HEK293 (cell line): ENCODE data around the gene CCDC12.

ENCODE experiments used
- CTCF ChIA-PET: fragments of 350-600 bp; formaldehyde crosslinking; extraction: SDS; loops from one replicate; lab custom pipeline; 2021; ENCODE audit warnings: antibody characterized with exemption; lab: Yijun Ruan, JAX
- POLR2A ChIA-PET: fragments of 300-600 bp; formaldehyde crosslinking; extraction: SDS; loops from one replicate; lab custom pipeline; 2020; ENCODE audit warnings: antibody characterized with exemption, inconsistent platforms; lab: Yijun Ruan, JAX
- H3K27ac ChIP-seq: fragments of 200-500 bp; sonication (Bioruptor generic); 2 replicates; pipeline ENCODE4 v1.5.1; 2014; ENCODE audit warnings: low read depth, low read length, control low read depth, inconsistent platforms; ENCODE audit errors: extremely low read depth
- H3K36me3 ChIP-seq, 2 experiments: fragments of 200-500 bp in 1 of 2; sonication (Bioruptor generic) in 1 of 2; 1 replicate in 1 of 2; 2 replicates in 1 of 2; pipeline ENCODE4 v1.5.1; 2014 to 2017; ENCODE audit warnings: inconsistent platforms in 2 of 2, low read length in 2 of 2; ENCODE audit not compliant: control insufficient read depth in 2 of 2, insufficient read depth in 1 of 2
- H3K4me1 ChIP-seq: fragments of 200-500 bp; sonication (Bioruptor generic); 2 replicates; pipeline ENCODE4 v1.5.1; 2014; ENCODE audit warnings: mild to moderate bottlenecking, low read length, inconsistent platforms; ENCODE audit not compliant: control insufficient read depth, insufficient read depth
- H3K4me3 ChIP-seq: 2 replicates; pipeline ENCODE4 v1.5.1; 2011; ENCODE audit warnings: low read depth, mild to moderate bottlenecking, control low read depth, low read length, moderate library complexity
- H3K9me3 ChIP-seq: fragments of 200-500 bp; sonication (Bioruptor generic); 2 replicates; pipeline ENCODE4 v1.5.1; 2014; ENCODE audit warnings: low read depth, low read length, inconsistent platforms; ENCODE audit not compliant: control insufficient read depth, insufficient read depth
- GFI1B ChIP-seq: fragments of 450-650 bp; formaldehyde crosslinking; IDR thresholded peaks from 2 replicates; pipeline ENCODE4 v1.5.1; 2016; ENCODE audit warnings: missing biosample characterization, missing genetic modification characterization
- SCRT2 ChIP-seq: fragments of 450-650 bp; formaldehyde crosslinking; IDR thresholded peaks from 2 replicates; pipeline ENCODE4 v1.5.1; 2016; ENCODE audit warnings: missing biosample characterization, missing genetic modification characterization
- SP7 ChIP-seq: fragments of 450-650 bp; formaldehyde crosslinking; IDR thresholded peaks from 2 replicates; pipeline ENCODE4 v1.5.1; 2016; ENCODE audit warnings: missing biosample characterization, missing genetic modification characterization
- ZIC2 ChIP-seq: fragments of 450-650 bp; formaldehyde crosslinking; IDR thresholded peaks from 2 replicates; pipeline ENCODE4 v1.5.1; 2016; ENCODE audit warnings: missing biosample characterization, missing genetic modification characterization
- ZNF121 ChIP-seq: fragments of 450-650 bp; formaldehyde crosslinking; IDR thresholded peaks from 2 replicates; pipeline ENCODE4 v1.5.1; 2016; ENCODE audit warnings: missing biosample characterization, missing genetic modification characterization
- ZNF138 ChIP-seq: fragments of 450-650 bp; formaldehyde crosslinking; IDR thresholded peaks from 2 replicates; pipeline ENCODE4 v1.5.1; 2016; ENCODE audit warnings: missing biosample characterization, missing genetic modification characterization, borderline replicate concordance
- ZNF140 ChIP-seq: fragments of 450-650 bp; formaldehyde crosslinking; IDR thresholded peaks from 2 replicates; pipeline ENCODE4 v1.5.1; 2016; ENCODE audit warnings: missing biosample characterization, missing genetic modification characterization
- ZNF157 ChIP-seq: fragments of 450-650 bp; formaldehyde crosslinking; IDR thresholded peaks from 2 replicates; pipeline ENCODE4 v1.5.1; 2016; ENCODE audit warnings: missing biosample characterization, missing genetic modification characterization
- ZNF426 ChIP-seq: fragments of 450-650 bp; formaldehyde crosslinking; IDR thresholded peaks from 2 replicates; pipeline ENCODE4 v1.5.1; 2017; ENCODE audit warnings: missing biosample characterization, missing genetic modification characterization, mild to moderate bottlenecking, inconsistent platforms, moderate library complexity
- ZNF521 ChIP-seq: fragments of 450-650 bp; formaldehyde crosslinking; IDR thresholded peaks from 2 replicates; pipeline ENCODE4 v1.5.1; 2017; ENCODE audit warnings: missing biosample characterization, mild to moderate bottlenecking, missing genetic modification characterization
- ZNF629 ChIP-seq: fragments of 450-650 bp; formaldehyde crosslinking; IDR thresholded peaks from 2 replicates; pipeline ENCODE4 v1.5.1; 2017; ENCODE audit warnings: missing biosample characterization, missing genetic modification characterization
- ZNF76 ChIP-seq: fragments of 450-650 bp; formaldehyde crosslinking; IDR thresholded peaks from 2 replicates; pipeline ENCODE4; 2016; ENCODE audit warnings: low read depth, missing biosample characterization, missing genetic modification characterization, borderline replicate concordance
- ZNF785 ChIP-seq: fragments of 450-650 bp; formaldehyde crosslinking; IDR thresholded peaks from 2 replicates; pipeline ENCODE4 v1.5.1; 2016; ENCODE audit warnings: missing biosample characterization, missing genetic modification characterization
- ZNF837 ChIP-seq: fragments of 450-650 bp; formaldehyde crosslinking; IDR thresholded peaks from 2 replicates; pipeline ENCODE4 v1.5.1; 2016; ENCODE audit warnings: missing biosample characterization, missing genetic modification characterization
- ZSCAN23 ChIP-seq: fragments of 450-650 bp; formaldehyde crosslinking; IDR thresholded peaks from 2 replicates; pipeline ENCODE4 v1.5.1; 2016; ENCODE audit warnings: missing biosample characterization, missing genetic modification characterization
- TF ChIP-seq, protein P1 (sequence below): fragments of 450-650 bp; formaldehyde crosslinking; IDR thresholded peaks from 2 replicates; pipeline ENCODE4 v1.5.1; 2017; ENCODE audit warnings: missing biosample characterization, missing genetic modification characterization
- TF ChIP-seq, protein P2 (sequence below): fragments of 450-650 bp; formaldehyde crosslinking; conservative IDR thresholded peaks from 2 replicates; pipeline ENCODE4 v1.5.1; 2016; ENCODE audit warnings: low read depth, missing biosample characterization, missing genetic modification characterization
- TF ChIP-seq, protein P3 (sequence below): fragments of 450-650 bp; formaldehyde crosslinking; IDR thresholded peaks from 2 replicates; pipeline ENCODE4 v1.5.1; 2016; ENCODE audit warnings: missing biosample characterization, missing genetic modification characterization
- TF ChIP-seq, protein P4 (sequence below): fragments of 450-650 bp; formaldehyde crosslinking; IDR thresholded peaks from 2 replicates; pipeline ENCODE4 v1.5.1; 2017; ENCODE audit warnings: missing biosample characterization, missing genetic modification characterization

The CCDC12 gene

DNA sequence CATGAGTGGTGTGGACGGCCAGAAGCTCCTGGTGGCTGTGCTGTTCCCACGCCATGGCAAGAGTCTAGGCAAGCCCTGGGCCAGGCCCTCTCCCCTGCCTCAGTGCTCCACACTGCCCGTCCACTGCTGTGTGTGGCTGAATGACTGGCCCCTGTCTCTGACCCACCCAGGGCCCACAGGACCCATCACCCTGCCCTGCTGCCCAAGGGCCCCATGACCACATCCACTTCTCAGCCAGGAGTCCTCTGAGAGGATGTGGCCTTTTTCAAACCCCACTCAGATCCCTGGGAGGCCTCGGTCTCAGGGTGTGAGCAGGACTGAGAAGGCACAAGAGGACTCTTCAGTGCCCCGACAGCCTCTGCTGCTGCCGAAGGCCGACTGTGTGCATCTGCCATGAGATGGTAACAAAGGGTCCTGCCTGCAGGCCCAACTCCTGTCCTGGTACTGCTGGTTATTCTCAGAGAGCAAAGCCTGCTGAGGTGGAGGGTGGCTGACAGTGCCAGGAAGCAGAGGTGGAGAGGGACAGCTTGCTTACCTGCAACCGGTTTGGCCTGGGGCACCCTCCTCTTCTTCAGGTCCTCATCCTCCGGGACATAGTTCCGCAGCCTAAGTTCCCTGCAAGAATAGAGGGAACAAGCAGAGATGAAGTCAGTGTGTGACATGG lies 51.5 kb downstream of the CCDC12 start:
- no peaks in the 10 kb centered on the region for H3K4me1 ChIP-seq
- no peaks in the 10 kb centered on the region for H3K9me3 ChIP-seq
- ChIA-PET POLR2A (no interaction called here), CTCF (interaction anchor here (0.6 to 0.9 kb wide), 2 partner anchors 16 to 1414 kb away, joined by 3 to 4 read pairs; no protein-coding TSS in a partner anchor)
- TF ChIP-seq ZNF121 (tag by site-specific recombination) = no peak
- no peak for TF ChIP-seq GFI1B (tag by site-specific recombination)
- TF ChIP-seq, protein P1, sequence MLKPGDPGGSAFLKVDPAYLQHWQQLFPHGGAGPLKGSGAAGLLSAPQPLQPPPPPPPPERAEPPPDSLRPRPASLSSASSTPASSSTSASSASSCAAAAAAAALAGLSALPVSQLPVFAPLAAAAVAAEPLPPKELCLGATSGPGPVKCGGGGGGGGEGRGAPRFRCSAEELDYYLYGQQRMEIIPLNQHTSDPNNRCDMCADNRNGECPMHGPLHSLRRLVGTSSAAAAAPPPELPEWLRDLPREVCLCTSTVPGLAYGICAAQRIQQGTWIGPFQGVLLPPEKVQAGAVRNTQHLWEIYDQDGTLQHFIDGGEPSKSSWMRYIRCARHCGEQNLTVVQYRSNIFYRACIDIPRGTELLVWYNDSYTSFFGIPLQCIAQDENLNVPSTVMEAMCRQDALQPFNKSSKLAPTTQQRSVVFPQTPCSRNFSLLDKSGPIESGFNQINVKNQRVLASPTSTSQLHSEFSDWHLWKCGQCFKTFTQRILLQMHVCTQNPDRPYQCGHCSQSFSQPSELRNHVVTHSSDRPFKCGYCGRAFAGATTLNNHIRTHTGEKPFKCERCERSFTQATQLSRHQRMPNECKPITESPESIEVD (tag by site-specific recombination) = no peak
- no peak for TF ChIP-seq ZNF140 (tag by site-specific recombination)
- TF ChIP-seq, protein P2, sequence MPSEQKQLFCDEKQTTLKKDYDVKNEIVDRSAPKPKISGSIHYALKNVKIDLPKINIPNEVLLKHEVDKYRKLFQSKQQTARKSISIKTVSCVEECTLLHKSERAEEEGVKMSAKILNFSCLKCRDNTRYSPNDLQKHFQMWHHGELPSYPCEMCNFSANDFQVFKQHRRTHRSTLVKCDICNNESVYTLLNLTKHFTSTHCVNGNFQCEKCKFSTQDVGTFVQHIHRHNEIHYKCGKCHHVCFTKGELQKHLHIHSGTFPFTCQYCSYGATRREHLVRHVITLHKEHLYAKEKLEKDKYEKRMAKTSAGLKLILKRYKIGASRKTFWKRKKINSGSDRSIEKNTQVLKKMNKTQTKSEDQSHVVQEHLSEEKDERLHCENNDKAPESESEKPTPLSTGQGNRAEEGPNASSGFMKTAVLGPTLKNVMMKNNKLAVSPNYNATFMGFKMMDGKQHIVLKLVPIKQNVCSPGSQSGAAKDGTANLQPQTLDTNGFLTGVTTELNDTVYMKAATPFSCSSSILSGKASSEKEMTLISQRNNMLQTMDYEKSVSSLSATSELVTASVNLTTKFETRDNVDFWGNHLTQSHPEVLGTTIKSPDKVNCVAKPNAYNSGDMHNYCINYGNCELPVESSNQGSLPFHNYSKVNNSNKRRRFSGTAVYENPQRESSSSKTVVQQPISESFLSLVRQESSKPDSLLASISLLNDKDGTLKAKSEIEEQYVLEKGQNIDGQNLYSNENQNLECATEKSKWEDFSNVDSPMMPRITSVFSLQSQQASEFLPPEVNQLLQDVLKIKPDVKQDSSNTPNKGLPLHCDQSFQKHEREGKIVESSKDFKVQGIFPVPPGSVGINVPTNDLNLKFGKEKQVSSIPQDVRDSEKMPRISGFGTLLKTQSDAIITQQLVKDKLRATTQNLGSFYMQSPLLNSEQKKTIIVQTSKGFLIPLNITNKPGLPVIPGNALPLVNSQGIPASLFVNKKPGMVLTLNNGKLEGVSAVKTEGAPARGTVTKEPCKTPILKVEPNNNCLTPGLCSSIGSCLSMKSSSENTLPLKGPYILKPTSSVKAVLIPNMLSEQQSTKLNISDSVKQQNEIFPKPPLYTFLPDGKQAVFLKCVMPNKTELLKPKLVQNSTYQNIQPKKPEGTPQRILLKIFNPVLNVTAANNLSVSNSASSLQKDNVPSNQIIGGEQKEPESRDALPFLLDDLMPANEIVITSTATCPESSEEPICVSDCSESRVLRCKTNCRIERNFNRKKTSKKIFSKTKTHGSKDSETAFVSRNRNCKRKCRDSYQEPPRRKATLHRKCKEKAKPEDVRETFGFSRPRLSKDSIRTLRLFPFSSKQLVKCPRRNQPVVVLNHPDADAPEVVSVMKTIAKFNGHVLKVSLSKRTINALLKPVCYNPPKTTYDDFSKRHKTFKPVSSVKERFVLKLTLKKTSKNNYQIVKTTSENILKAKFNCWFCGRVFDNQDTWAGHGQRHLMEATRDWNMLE (tag by site-specific recombination) = no peak
- H3K36me3 ChIP-seq = peaks cover 3 to 89% of the 10 kb centered on the region in 2 experiments; a peak in 2 of 3 replicates
- no peak overlapping the region for H3K27ac ChIP-seq
- H3K4me3 ChIP-seq = no peak overlapping the region

DNA sequence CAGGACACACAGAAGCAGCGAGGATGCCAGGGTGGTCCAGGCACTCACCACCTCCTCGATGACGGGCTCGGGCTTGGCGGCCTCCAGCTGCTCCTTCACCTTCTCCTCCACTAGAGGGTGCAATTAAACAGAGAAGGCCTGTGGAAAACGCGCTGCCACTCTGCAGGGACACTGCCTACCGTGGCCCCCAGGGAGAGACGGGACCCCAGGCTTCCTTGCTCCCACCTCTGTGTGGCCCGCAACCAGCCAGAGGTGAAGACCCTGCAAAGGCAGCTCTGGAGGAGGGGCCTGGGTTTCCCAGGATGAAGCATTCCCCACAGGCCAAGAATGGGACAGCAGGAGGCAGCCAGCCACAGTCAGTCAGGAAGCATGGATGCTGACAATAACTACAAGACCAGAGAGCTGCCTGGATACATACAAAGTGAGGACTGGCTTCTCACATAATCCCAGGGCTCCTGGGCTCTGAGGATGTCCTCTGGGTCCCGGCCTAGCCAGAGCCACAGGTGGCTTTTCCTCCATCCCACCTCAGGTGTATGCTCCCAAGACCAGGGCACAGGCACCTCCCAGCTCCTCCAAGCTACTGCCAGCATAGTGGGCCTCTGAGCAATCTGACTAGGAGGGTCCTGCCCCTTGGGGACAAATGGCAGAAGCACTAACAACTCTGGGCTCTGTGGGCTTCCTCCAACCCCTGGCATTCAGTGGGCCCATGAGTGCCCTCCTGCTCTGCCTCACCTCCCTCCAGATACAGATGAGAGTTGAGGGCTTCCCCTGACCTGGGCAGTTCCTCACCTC lies 52.8 kb downstream of the CCDC12 start:
- CTCF ChIA-PET = interaction anchor here (0.5 to 1.9 kb wide), 12 partner anchors 10 to 365 kb away, joined by 3 to 15 read pairs (median 4); no protein-coding TSS in a partner anchor
- POLR2A ChIA-PET = interaction anchor here (0.8 to 2.3 kb wide), 2 partner anchors 10 to 85 kb away, joined by 3 to 7 read pairs; no protein-coding TSS in a partner anchor
- H3K4me1 ChIP-seq = no peaks in the 10 kb centered on the region
- H3K9me3 ChIP-seq = no peaks in the 10 kb centered on the region
- no peak overlapping the region for H3K27ac ChIP-seq
- peaks cover 3 to 95% of the 10 kb centered on the region in 2 experiments; a peak in 2 of 3 replicates for H3K36me3 ChIP-seq
- H3K4me3 ChIP-seq = no peak overlapping the region
- TF ChIP-seq, protein P3, sequence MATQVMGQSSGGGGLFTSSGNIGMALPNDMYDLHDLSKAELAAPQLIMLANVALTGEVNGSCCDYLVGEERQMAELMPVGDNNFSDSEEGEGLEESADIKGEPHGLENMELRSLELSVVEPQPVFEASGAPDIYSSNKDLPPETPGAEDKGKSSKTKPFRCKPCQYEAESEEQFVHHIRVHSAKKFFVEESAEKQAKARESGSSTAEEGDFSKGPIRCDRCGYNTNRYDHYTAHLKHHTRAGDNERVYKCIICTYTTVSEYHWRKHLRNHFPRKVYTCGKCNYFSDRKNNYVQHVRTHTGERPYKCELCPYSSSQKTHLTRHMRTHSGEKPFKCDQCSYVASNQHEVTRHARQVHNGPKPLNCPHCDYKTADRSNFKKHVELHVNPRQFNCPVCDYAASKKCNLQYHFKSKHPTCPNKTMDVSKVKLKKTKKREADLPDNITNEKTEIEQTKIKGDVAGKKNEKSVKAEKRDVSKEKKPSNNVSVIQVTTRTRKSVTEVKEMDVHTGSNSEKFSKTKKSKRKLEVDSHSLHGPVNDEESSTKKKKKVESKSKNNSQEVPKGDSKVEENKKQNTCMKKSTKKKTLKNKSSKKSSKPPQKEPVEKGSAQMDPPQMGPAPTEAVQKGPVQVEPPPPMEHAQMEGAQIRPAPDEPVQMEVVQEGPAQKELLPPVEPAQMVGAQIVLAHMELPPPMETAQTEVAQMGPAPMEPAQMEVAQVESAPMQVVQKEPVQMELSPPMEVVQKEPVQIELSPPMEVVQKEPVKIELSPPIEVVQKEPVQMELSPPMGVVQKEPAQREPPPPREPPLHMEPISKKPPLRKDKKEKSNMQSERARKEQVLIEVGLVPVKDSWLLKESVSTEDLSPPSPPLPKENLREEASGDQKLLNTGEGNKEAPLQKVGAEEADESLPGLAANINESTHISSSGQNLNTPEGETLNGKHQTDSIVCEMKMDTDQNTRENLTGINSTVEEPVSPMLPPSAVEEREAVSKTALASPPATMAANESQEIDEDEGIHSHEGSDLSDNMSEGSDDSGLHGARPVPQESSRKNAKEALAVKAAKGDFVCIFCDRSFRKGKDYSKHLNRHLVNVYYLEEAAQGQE (tag by site-specific recombination) = no peak
- TF ChIP-seq, protein P4, sequence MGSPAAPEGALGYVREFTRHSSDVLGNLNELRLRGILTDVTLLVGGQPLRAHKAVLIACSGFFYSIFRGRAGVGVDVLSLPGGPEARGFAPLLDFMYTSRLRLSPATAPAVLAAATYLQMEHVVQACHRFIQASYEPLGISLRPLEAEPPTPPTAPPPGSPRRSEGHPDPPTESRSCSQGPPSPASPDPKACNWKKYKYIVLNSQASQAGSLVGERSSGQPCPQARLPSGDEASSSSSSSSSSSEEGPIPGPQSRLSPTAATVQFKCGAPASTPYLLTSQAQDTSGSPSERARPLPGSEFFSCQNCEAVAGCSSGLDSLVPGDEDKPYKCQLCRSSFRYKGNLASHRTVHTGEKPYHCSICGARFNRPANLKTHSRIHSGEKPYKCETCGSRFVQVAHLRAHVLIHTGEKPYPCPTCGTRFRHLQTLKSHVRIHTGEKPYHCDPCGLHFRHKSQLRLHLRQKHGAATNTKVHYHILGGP (tag by site-specific recombination) = no peak
- TF ChIP-seq ZNF837 (tag by site-specific recombination) (no peak), ZIC2 (0 out of 2 replicates have a peak, but pooled peaks have one; percentile 17), ZNF426 (no peak), ZNF157 (tag by site-specific recombination) (no peak), ZNF629 (tag by site-specific recombination) (no peak), ZNF76 (no peak), ZNF521 (no peak), SP7 (tag by site-specific recombination) (no peak), ZNF785 (tag by site-specific recombination) (no peak), ZSCAN23 (no peak), ZNF138 (tag by site-specific recombination) (no peak), SCRT2 (peak; percentile 41; the same call in 1 of the 2 replicates)
